Mesenchymal stem cell (in vitro differentiated cells and primary cell): ENCODE results near the gene CNTNAP2.

Experiments used
- DNase-seq: peaks from one replicate; pipeline ENCODE4 v3.0.0-alpha.2; 2013
- H2AFZ ChIP-seq: one replicate; pipeline ENCODE4 v1.6.1; 2013; ENCODE audit warnings: low read depth, mild to moderate bottlenecking, control low read depth, inconsistent platforms, low read length, moderate library complexity
- H2AK5ac ChIP-seq: 2 replicates; pipeline ENCODE4 v1.6.1; 2013; ENCODE audit warnings: low read length, moderate library complexity, mild to moderate bottlenecking, inconsistent platforms; ENCODE audit not compliant: severe bottlenecking
- H2BK120ac ChIP-seq: one replicate; pipeline ENCODE4 v1.6.1; 2013; ENCODE audit warnings: low read depth, mild to moderate bottlenecking, inconsistent platforms, low read length, moderate library complexity
- H2BK12ac ChIP-seq, 2 experiments: one replicate each; pipeline ENCODE4 v1.6.1; 2013; ENCODE audit warnings: inconsistent platforms in 2 of 2, low read length in 2 of 2, mild to moderate bottlenecking in 2 of 2, moderate library complexity in 2 of 2, control low read depth in 1 of 2
- H2BK15ac ChIP-seq: one replicate; pipeline ENCODE4 v1.6.1; 2013; ENCODE audit warnings: mild to moderate bottlenecking, low read depth, inconsistent platforms; ENCODE audit not compliant: poor library complexity, severe bottlenecking
- H2BK5ac ChIP-seq: 2 replicates; pipeline ENCODE4 v1.6.1; 2013; ENCODE audit warnings: low read depth, mild to moderate bottlenecking, low read length, control low read depth, inconsistent platforms; ENCODE audit not compliant: poor library complexity, severe bottlenecking
- H3K14ac ChIP-seq, 2 experiments: one replicate each; pipeline ENCODE4 v1.6.1; 2013; ENCODE audit warnings: inconsistent platforms in 2 of 2, low read length in 2 of 2, control low read depth in 1 of 2, mild to moderate bottlenecking in 1 of 2, moderate library complexity in 1 of 2
- H3K18ac ChIP-seq, 2 experiments: one replicate each; pipeline ENCODE4 v1.6.1; 2013; ENCODE audit warnings: inconsistent platforms in 2 of 2, low read length in 2 of 2, control low read depth in 1 of 2, low read depth in 1 of 2, mild to moderate bottlenecking in 1 of 2
- H3K23ac ChIP-seq, 2 experiments: one replicate each; pipeline ENCODE4 v1.6.1; 2013; ENCODE audit warnings: inconsistent platforms in 2 of 2, low read length in 2 of 2, mild to moderate bottlenecking in 2 of 2, moderate library complexity in 2 of 2, control low read depth in 1 of 2
- H3K27ac ChIP-seq: 2 replicates; pipeline ENCODE4 v1.5.1; 2013; ENCODE audit warnings: mild to moderate bottlenecking, moderate library complexity, low read length, control low read depth, inconsistent platforms; ENCODE audit not compliant: poor library complexity, severe bottlenecking
- H3K27me3 ChIP-seq, 2 experiments: 2 replicates each; pipeline versions ENCODE4 v1.6.1 to v1.7.0; 2013; ENCODE audit warnings: low read length in 2 of 2, mild to moderate bottlenecking in 2 of 2, moderate library complexity in 2 of 2, control low read depth in 1 of 2, inconsistent platforms in 1 of 2; ENCODE audit not compliant: control insufficient read depth in 1 of 2, insufficient read depth in 1 of 2
- H3K36me3 ChIP-seq, 2 experiments: 2 replicates each; pipeline versions ENCODE4 v1.6.1 to v1.7.0; 2013; ENCODE audit warnings: low read length in 2 of 2, control low read depth in 1 of 2, inconsistent platforms in 1 of 2, low read depth in 1 of 2, mild to moderate bottlenecking in 1 of 2; ENCODE audit not compliant: insufficient read depth in 2 of 2, control insufficient read depth in 1 of 2
- H3K4ac ChIP-seq, 2 experiments: one replicate each; pipeline ENCODE4 v1.6.1; 2013; ENCODE audit warnings: inconsistent platforms in 2 of 2, low read length in 2 of 2, mild to moderate bottlenecking in 2 of 2, moderate library complexity in 2 of 2, control low read depth in 1 of 2, low read depth in 1 of 2
- H3K4me1 ChIP-seq: 2 replicates; pipeline ENCODE4 v1.6.1; 2013; ENCODE audit warnings: low read depth, low read length, control low read depth; ENCODE audit not compliant: control insufficient read depth, insufficient read depth
- H3K4me2 ChIP-seq: 2 replicates; pipeline ENCODE4 v1.6.1; 2013; ENCODE audit warnings: low read length, mild to moderate bottlenecking, inconsistent platforms; ENCODE audit not compliant: poor library complexity, severe bottlenecking
- H3K4me3 ChIP-seq, 2 experiments: 2 replicates each; pipeline versions ENCODE4 v1.5.1 to v1.7.0; 2013; ENCODE audit warnings: low read length in 2 of 2, mild to moderate bottlenecking in 2 of 2, control low read depth in 1 of 2, low read depth in 1 of 2; ENCODE audit not compliant: insufficient read depth in 1 of 2
- H3K79me1 ChIP-seq: replicated peaks from 2 replicates; pipeline ENCODE4 v1.6.1; 2013; ENCODE audit warnings: mild to moderate bottlenecking, control low read depth, low read length, inconsistent platforms; ENCODE audit not compliant: poor library complexity, severe bottlenecking
- H3K9ac ChIP-seq: 2 replicates; pipeline ENCODE4 v1.7.0; 2013; ENCODE audit warnings: mild to moderate bottlenecking, low read length, moderate library complexity
- H3K9me3 ChIP-seq: 2 replicates; pipeline ENCODE4 v1.7.0; 2013; ENCODE audit warnings: mild to moderate bottlenecking, low read length; ENCODE audit not compliant: control insufficient read depth
- H4K8ac ChIP-seq: one replicate; pipeline ENCODE4 v1.6.1; 2013; ENCODE audit warnings: inconsistent platforms, mild to moderate bottlenecking, low read length, moderate library complexity
- H4K91ac ChIP-seq: one replicate; pipeline ENCODE4 v1.6.1; 2013; ENCODE audit warnings: mild to moderate bottlenecking, low read length, inconsistent platforms
- WGBS: methylation state at CpG from one replicate; pipeline ENCODE4 v1.1.7; 2013; ENCODE audit warnings: mixed read lengths; 5-methylcytosine and 5-hydroxymethylcytosine counted together

The CNTNAP2 gene

GRCh38 chr7:146731185-146731584 lies 614.6 kb downstream of the CNTNAP2 start:
- Histone ChIP-seq H4K91ac (no peak overlapping the region), H3K36me3 (no peaks in the 10 kb centered on the region), H2BK15ac (no peak overlapping the region), H2BK5ac (no peak overlapping the region), H2BK12ac (no peak overlapping the region), H3K4me2 (no peak overlapping the region), H2BK120ac (no peak overlapping the region), H3K27me3 (no peaks in the 10 kb centered on the region), H3K18ac (no peak overlapping the region), H4K8ac (no peak overlapping the region), H2AFZ (no peak overlapping the region), H3K79me1 (no peaks in the 10 kb centered on the region), H3K27ac (no peak overlapping the region), H3K9ac (no peak overlapping the region), H3K14ac (no peak overlapping the region), H3K9me3 (peaks cover 3% of the 10 kb centered on the region), H3K4me3 (no peak overlapping the region), H2AK5ac (no peak overlapping the region), H3K4me1 (no peaks in the 10 kb centered on the region), H3K4ac (no peak overlapping the region), H3K23ac (no peak overlapping the region)
- DNase-seq, result no peak
- WGBS, result 64% methylated on average over 2 of the region's 4 CpGs

DNA sequence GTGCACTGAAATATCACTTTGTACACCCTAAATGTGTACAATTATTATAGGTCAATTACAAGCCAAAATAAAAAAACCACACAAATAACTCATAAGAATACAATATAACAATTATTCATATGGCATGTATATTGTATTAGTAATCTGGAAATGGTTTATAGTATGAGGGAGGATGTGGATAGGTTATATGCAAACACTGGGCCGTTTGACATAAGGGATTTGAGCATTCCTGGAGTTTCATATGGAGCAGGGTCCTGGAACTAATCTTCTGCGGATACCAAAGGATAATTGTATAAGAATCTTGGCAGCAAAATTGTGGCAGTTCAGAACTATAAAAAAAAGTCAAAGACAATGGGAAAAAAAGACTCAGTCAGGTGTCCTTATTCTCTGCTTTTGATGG lies 619.4 kb downstream of the CNTNAP2 start:
- no peak overlapping the region for H3K18ac ChIP-seq
- H3K4ac ChIP-seq, result no peak overlapping the region
- H2AFZ ChIP-seq, result no peak overlapping the region
- H2BK15ac ChIP-seq, result no peak overlapping the region
- H4K91ac ChIP-seq, result no peak overlapping the region
- no peak overlapping the region for H3K23ac ChIP-seq
- no peaks in the 10 kb centered on the region for H3K79me1 ChIP-seq
- no peaks in the 10 kb centered on the region for H3K36me3 ChIP-seq
- no peak overlapping the region for H3K9ac ChIP-seq
- no peak overlapping the region for H3K14ac ChIP-seq
- H4K8ac ChIP-seq, result no peak overlapping the region
- no peak overlapping the region for H2AK5ac ChIP-seq
- WGBS, result 67% methylated on average over 2 of the region's 2 CpGs
- H2BK5ac ChIP-seq, result no peak overlapping the region
- no peak overlapping the region for H2BK12ac ChIP-seq
- H3K27me3 ChIP-seq, result no peaks in the 10 kb centered on the region
- no peak overlapping the region for H3K27ac ChIP-seq
- H3K4me3 ChIP-seq, result no peak overlapping the region
- peaks cover 21% of the 10 kb centered on the region for H3K9me3 ChIP-seq
- DNase-seq, result no peak
- no peak overlapping the region for H3K4me2 ChIP-seq
- no peak overlapping the region for H2BK120ac ChIP-seq
- no peaks in the 10 kb centered on the region for H3K4me1 ChIP-seq

DNA sequence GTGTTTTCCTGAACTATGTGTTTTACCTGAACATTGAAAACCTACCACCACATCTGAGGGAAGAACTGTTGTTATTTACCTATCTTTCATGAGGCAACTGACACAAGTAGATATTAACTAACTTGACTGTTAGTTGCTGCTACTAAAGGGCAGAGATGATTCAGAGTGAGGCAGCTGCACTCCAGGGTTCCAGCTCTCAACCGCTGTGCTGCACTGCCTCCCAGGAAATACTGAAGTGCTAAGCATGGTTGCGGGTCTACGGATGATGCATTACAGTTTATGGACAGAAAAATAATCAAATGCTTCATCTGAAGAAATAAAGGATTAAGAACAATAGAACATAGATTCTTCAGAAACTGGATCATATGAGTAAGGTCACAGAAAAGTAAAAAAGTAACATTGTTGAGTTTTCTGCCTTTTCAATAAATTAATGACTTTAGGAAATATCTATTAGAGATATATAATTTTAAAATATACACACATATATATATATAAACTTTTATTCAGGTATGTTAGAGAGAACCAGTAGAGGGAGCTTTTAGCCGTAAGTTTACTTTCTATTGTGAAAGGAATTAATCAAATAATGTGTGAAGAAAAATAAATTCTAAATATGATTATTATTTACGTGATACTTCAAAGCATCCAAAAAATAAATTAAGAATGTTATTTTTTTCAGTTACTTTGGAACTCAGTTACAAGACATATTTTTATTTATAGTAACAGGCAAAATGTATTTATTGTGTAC lies 620.0 kb downstream of the CNTNAP2 start:
- Histone ChIP-seq H3K27me3 (no peaks in the 10 kb centered on the region), H3K14ac (no peak overlapping the region), H2AK5ac (no peak overlapping the region), H3K4me3 (no peak overlapping the region), H3K79me1 (no peaks in the 10 kb centered on the region), H3K4me1 (no peaks in the 10 kb centered on the region), H2BK15ac (no peak overlapping the region), H4K8ac (no peak overlapping the region), H3K9ac (no peak overlapping the region), H2AFZ (no peak overlapping the region), H3K4ac (no peak overlapping the region), H3K23ac (no peak overlapping the region), H3K4me2 (no peak overlapping the region), H4K91ac (no peak overlapping the region), H3K9me3 (peaks cover 25% of the 10 kb centered on the region), H3K18ac (no peak overlapping the region), H3K27ac (no peak overlapping the region), H2BK5ac (no peak overlapping the region), H2BK12ac (no peak overlapping the region), H3K36me3 (no peaks in the 10 kb centered on the region), H2BK120ac (no peak overlapping the region)
- 14% methylated on average over 1 of the region's 5 CpGs for WGBS
- DNase-seq, result no peak

DNA sequence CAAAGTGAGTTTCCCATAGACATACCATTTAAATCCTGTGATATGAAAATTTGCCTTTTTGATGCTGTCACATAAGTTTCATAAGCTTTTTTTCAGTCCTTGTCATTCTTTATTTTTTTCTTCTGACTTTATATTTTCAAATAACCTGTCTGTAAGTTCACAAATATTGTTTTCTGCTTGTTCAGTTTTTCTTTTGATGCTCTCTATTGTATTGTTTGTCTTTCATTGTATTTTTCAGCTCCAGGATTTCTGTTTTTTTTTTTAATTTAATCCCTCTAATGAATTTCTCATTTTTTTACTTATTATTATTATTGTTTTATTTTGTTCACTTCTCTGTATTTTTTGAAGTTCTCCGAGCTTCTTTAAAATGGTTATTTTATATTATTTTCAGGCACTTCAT lies 623.4 kb downstream of the CNTNAP2 start:
- Histone ChIP-seq H2AK5ac (no peak overlapping the region), H3K4me2 (no peak overlapping the region), H3K9me3 (peaks cover 46% of the 10 kb centered on the region), H3K27me3 (no peaks in the 10 kb centered on the region), H3K4ac (no peak overlapping the region), H2BK5ac (no peak overlapping the region), H3K36me3 (no peaks in the 10 kb centered on the region), H4K91ac (no peak overlapping the region), H3K4me1 (no peaks in the 10 kb centered on the region), H2BK15ac (no peak overlapping the region), H3K27ac (no peak overlapping the region), H3K14ac (no peak overlapping the region), H3K4me3 (no peak overlapping the region), H2BK120ac (no peak overlapping the region), H3K18ac (no peak overlapping the region), H4K8ac (no peak overlapping the region), H2BK12ac (no peak overlapping the region), H3K23ac (no peak overlapping the region), H3K9ac (no peak overlapping the region), H3K79me1 (no peaks in the 10 kb centered on the region), H2AFZ (no peak overlapping the region)
- no CpG with 5 or more reads among the region's 1 CpG for WGBS
- no peak for DNase-seq
